GM13976 (cell line): Measurements from ENCODE around the gene NPTXR.
"Not testable (repeated sequence)": the region's sequence is repeated elsewhere in the genome, so short reads cannot be mapped to it uniquely, and the experiment has no call there.

Experiments
- DNase-seq: peaks from one replicate; pipeline ENCODE4 v3.0.0; 2012; ENCODE audit warnings: low spot score
- in situ Hi-C: fragments of 300-500 bp; cut with MboI; formaldehyde crosslinking; loops from one replicate; pipeline ENCODE4 v1.12.0; 2022; ENCODE audit warnings: low sequenced_read_pairs, mixed read lengths, inconsistent platforms; ENCODE audit not compliant: unreplicated experiment
- TF ChIP-seq, protein P1 (sequence below): IDR thresholded peaks from 2 replicates; pipeline ENCODE4 v1.5.1; 2012; ENCODE audit warnings: borderline replicate concordance, mild to moderate bottlenecking; ENCODE audit not compliant: insufficient read depth; ENCODE audit errors: extremely low read depth, missing control alignments, control extremely low read depth

Gene NPTXR

DNA sequence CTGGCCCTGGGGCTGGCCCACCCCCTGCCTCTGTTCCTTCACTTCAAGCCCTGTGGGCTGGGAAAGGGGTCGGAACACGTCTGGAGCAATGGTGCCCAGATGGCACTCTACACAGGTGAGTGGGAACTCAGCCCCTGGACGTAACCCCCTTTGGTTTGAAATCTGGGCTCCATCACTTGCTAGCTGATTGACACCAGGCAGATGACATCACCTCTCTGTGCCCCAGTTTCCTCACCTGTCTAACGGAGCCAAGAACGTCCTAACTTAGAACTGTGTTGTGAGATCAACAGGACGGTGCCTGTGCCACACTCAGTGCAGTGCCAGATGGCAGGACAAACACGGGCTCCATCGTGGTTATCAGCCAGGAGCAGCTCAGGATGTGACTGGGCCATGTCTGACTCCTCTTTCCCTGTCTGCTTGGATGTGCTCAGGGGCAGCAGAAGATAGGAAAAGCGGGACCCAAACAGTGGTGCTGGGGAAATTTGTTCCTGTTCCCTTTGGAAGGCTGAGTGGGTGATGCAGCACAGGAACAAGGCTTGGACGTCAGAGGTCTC is 24.4 kb downstream of the NPTXR start:
- DNase-seq: no peak
- in situ Hi-C loops: no loop called here
- TF ChIP-seq, protein P1, sequence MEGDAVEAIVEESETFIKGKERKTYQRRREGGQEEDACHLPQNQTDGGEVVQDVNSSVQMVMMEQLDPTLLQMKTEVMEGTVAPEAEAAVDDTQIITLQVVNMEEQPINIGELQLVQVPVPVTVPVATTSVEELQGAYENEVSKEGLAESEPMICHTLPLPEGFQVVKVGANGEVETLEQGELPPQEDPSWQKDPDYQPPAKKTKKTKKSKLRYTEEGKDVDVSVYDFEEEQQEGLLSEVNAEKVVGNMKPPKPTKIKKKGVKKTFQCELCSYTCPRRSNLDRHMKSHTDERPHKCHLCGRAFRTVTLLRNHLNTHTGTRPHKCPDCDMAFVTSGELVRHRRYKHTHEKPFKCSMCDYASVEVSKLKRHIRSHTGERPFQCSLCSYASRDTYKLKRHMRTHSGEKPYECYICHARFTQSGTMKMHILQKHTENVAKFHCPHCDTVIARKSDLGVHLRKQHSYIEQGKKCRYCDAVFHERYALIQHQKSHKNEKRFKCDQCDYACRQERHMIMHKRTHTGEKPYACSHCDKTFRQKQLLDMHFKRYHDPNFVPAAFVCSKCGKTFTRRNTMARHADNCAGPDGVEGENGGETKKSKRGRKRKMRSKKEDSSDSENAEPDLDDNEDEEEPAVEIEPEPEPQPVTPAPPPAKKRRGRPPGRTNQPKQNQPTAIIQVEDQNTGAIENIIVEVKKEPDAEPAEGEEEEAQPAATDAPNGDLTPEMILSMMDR: no peak

DNA sequence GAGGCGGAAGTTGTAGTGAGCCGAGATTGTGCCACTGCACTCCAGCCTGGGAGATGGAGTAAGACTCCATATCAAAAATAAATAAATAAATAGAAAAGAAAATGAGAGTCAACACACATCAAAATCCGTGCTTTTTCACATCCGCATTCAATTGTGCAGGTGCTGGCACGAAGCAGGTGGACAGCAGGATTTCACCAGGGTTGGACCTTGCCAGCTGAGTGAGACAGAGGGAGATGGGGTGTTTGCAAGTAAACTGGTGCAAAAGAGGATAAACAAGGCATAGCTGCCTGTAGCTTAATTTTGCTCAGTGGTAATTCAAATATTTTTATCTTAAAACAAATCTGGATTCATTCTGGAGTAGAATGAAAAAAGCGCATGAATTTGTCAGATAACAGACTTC is 26.6 kb downstream of the NPTXR start:
- in situ Hi-C loops: no loop called here
- TF ChIP-seq, protein P1: no peak
- DNase-seq: no peak

DNA sequence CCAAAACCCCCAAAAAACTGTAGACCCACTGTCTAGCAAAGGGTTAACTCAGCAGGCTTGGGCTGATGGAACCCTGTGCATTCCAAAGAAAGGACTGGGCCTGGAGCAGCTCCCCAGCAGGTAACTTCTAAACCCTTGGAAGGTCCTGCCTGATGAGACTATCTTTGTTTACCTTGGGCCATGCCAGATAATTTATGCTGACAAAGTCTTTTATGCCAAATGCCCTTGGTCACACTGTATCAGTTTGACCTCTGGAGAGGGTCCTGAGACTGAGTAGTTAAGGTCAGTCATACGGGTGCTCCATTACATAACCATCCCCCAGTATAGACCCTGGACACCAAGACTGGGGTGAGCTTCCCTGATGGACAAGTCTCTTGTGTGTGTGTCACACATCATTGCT is 28.0 kb downstream of the NPTXR start:
- TF ChIP-seq, protein P1: no peak
- in situ Hi-C loops: no loop called here
- no peak for DNase-seq

DNA sequence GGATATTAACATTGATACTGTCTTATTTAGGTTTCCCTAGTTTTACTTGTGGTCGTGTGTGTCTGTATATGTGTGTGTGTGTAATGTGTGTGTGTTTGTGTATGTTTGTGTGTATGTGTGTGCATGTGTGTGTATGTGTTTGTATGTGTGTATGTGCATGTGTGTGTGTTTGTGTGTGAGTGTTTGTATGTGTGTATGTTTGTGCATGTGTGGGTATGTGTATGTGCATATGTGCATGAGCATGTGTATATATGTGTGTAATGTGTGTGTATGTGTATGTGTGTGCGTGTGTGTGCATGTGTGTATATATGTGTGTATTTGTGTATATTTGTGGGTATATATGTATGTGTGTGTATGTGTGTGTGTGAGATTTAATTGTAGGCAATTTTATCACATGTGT is 32.6 kb downstream of the NPTXR start:
- no peak for DNase-seq
- in situ Hi-C loops: no loop called here
- TF ChIP-seq, protein P1: no peak

DNA sequence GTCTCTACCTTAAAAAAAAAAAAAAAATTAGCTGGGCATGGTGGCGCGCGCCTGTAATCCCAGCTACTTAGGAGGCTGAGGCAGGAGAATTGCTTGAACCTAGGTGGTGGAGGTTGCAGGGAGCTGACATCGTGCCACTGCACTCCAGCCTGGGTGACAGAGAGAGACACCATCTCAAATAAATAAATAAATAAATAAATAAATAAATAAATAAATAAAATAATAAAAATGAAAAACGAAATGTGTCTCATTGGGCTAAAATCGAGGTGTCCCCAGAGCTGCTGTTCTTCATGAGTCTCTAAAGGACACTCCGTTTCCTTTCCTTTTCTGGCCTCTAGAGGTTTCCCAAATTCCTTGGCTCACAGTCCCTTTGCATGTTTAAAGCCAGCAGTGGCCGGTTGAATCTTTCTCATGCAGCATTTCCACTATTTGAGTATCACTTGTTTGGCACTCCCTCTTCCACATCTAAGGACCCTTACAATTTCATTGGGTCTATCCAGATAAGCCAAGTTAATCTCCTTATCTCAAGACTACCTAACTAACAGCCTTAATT is 38.7 kb downstream of the NPTXR start:
- DNase-seq, in situ Hi-C loops: not testable (repeated sequence)

DNA sequence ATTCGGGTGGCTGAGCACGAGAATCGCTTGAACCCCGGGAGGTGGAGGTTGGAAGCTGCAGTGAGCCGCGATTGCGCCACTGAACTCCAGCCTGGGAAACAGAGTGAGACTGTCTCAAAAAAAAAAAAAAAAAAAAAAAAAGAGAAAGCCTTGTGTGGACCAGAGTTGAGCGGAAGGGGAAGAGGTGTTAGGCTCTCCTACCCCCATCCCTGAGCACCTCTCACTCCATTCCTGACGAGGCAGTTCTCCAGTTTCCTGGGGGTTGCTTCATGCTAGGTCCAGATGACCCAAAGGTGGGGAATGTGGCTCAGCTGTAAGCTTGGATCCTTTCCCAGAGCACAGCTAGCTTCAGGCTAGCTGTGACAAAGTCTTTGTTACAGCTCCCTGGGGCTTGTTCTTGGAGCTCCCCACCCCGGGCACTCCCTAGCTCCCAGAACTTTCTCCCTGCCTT is 41.1 kb downstream of the NPTXR start:
- in situ Hi-C loops: no loop called here
- TF ChIP-seq, protein P1: no peak
- DNase-seq: no peak

DNA sequence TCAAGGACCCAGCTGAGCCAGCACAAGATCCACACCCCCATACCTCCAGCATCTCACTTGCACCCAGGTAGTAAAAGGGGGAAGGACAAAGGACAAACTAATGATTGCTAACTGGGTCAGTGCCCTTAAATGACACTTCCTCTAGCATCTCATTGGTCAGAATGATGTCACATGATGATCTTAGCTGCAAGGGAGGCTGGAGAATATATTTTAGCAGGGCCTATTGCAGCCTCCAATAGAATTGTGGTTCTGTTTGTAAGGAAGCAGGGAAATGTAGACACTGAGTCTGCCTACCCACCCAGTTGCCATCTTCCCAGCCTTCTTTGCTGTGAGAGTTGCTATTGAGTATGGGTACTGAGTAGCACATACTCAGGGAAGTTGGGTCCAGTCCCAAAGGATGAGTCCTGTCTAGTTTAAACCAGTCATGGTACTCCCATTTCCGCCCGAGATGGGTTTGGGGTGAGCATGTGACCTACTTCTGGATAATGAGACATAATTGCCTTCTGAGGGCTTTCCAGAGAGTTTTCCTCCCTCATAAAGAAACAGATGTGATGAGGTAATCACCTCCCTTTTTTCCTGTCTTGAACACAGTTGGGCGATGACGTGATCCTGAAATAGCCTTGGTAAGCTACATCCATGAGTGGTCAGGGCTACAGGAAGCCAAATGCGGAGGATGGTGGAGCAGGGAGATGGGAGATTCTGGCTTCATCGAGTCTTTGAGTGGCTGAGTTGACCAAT is 44.4 kb downstream of the NPTXR start:
- TF ChIP-seq, protein P1: no peak
- DNase-seq: no peak
- in situ Hi-C loops: no loop called here
